Nucleus accumbens (tissue), 56 donors: ENCODE measurements around the gene PRSS27.
"Not testable (repeated sequence)": the region's sequence is repeated elsewhere in the genome, so short reads cannot be mapped to it uniquely, and the experiment has no call there.

Experiments
- DNase-seq, 56 donors: peaks; one replicate each; lab custom pipeline; 2025; lab: John Stamatoyannopoulos, UW

The PRSS27 gene

GRCh38 chr16:2734844-2735515, 15.0 kb upstream of the PRSS27 start:
- DNase-seq, result no peak

DNA sequence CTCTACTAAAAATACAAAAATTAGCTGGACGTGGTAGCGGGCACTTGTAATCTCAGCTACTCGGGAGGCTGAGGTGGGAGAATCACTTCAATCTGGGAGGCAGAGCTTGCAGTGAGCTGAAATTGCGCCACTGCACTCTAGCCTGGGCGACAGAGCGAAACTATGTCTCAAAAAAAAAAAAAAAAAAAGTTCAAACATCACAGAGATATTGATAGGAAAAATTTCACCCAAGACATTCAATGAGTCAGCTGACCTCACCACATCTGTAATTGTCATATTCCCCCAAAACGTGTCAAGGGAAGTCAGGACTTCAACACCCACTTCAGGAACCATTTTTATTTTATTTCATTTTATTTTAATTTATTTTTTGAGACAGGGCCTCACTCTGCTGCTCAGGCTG, 8.0 kb upstream of the PRSS27 start:
- no peak for DNase-seq

GRCh38 chr16:2726923-2727322, 6.9 kb upstream of the PRSS27 start:
- no peak for DNase-seq

DNA sequence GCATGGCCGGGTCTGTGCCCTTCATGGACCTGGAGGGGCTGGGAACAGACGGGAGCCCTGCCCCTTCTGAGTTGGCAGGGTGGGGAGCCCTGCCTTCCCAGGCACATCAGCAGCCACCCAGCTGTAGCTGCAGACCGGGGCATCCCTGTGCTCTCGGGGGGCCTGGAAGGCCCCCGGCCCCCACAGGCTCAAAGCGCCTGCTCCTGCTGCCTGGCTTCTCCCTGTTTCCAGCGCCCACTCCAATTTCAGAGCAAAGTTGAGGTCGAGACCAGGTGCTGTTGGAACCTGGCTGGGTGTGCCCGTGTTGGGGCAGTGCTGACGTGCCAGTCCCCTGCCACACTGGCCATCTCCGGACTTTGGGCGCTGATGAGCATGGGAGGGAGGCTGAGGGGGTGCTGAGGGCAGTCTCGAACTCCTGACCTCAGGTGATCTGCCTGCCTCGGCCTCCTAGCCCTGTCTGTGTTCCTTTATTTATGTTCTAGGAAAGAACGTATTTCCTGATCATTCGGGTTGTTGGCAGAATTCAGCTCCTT, 4.9 kb upstream of the PRSS27 start:
- no peak for DNase-seq

DNA sequence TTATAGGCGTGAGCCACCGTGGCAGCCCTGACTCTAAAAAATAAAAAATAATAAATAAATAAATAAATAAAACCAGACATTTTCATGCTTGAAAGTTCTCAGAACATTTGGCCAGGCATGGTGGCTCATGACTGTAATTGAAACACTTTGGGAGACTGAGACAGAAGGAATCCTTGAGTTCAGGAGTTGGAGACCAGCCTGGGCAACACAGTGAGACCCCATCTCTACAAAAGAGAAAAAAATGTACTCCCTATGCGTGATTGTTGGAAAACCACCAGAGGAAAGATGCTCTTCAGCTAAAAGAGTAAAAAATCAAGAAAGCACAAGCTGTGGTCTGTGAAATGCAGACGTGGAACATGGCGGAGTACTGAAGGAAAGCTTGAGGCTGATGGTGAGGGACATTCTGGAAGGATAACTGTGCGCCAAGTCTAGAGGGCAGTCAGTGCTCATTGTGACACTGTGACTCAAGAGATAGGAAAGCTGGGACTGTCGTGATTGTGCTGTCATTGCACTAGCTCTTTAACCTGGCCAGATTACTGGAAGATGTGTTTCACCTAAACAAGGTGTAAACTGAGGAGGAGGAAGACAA, 4.2 kb upstream of the PRSS27 start:
- no peak for DNase-seq

DNA sequence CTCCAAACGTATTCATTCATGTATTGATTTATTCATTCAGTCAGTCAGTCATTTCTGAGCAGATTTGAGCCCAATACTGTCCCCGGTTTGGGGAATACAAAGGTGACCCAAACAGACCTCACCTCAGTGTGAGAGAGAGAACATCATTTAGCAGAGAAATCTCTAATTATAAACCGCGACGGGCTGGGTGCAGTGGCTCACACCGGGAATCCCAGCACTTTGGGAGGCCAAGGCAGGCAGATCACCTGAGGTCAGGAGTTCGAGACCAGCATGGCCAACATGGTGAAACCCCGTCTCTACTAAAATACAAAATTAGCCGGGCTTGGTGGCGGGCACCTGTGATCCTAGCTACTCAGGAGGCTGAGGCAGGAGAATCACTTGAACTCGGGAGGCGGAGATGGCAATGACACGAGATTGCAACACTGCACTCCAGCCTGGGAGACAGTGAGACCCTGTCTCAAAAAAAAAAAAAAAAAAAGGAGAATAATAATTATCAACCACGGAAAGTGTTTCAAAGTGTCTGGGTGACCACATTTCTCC, 1.7 kb upstream of the PRSS27 start:
- not testable (repeated sequence) for DNase-seq

DNA sequence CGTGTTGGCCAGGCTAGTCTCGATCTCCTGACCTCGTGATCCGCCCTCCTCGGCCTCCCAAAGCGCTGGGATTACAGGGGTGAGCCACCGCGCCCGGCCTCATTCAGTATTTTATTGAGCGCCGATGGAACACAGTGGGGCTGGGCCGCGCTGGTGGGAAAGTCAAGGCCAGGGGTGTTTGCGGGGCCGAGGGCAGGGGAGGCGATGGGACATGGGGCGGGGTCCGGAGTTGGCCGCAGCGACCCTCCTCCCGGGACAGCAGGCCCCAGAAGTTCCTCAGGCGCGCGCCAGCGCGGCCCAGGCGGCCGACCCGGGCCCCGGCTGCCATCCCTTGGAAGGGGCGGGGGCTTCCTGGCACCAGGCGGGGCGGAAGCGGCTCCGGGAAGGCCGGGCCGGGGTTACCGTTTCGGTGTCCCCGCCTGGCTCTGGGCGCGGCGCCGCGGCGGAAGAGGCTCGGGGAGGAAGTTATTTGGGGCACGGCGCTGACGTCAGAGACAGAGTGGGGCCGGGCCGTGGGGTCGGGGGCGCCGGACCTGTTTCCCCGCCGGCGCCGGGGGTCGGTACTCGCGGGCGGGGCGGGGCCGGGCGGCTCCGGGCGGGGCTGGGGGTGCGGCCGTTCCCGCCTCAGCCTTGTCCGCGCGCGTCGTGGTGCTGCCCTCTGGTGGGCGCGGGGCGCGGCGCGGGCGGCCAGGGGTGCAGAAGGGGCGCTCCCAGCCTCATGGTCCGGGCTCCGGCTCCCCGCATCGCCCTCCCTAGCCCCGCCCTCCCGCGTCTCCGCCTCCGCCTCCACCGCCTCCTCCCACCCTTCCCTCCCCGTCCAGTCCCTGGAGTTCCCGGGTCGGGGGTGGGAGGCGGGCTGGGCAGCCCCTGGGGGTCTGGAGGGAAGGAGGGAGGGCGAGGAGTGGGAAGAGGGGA, 952 bp upstream of the PRSS27 start:
- peak in 48 of 56 donors; percentile 10 to 90 (median 53) for DNase-seq

DNA sequence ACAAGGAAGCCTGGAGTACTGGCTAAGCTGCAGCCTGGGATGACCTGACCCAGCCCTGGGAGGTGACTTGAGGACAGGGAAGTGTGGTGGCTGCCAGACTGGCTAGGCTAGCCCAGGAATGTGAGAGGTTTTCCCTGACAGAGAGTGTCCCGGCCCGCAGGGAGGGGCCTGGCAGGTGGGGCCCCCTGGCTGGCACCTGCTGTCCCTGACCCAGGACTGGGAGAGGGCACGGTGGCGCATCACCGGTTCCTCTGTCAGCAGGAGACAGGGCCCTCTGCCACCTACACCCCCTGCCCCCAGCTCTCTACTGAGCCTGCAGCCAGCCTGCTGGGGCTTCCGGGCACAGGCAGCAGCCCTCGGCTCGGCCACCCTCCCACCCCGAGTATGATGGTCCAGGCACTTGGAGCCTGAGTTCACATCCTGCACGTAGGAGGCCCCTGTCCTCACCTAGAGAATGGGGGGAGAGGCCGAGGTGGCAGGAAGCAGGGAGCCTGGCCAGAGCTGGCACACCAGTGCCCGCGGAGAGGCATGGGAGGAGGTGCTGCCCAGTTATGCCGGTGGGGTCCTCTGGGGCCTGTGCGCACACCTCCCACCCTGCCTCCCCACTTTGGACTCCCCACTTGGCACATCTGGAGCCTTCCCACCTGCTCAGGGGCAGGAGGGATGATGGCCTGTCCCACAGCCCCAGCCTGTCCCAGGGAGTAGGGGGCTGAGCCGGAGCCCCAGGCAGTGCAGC, 528 bp downstream of the PRSS27 start:
- no peak for DNase-seq

DNA sequence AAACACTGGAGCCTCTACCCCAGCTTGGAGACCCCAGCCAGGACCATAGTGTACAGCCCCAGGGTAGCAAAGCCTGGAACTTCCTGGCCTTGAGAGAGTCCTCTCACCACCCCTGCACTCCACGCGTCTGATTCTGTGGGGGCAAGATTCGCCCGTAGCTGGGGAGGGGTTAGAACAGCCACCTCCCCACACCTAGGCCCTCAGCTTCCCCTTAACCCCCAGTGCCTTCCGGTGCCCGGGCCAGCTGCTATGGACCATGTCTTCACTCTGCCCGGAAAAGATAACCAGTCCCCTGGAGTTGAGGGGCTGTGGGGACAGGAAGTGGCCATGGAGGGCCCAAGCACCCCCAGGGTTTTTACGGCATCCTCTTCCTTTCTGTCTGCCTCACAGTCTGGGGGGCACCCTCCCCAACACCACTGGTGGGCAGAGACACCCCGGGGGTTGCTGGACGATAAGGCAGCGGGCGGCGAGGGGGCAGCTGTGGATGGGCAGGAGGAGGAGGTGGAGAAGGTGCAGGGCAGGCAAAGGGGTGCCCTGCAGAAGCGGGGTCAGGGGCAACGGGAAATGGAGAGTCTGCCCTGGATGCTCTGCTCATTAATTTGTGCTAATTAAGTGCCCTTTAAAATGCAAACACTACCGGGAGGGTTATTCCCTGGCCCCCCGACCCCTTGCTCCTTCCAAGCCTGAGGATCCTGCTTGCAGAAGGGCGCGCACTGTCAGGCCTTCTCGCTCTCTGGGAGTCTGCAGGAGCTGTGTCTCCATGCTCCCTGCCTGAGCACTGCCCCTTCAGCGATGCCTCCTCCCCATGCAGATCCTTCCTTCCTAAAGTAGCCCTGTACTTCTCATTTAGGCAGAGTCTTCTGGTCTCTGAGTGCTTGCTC, 2.4 kb downstream of the PRSS27 start:
- DNase-seq, result no peak

DNA sequence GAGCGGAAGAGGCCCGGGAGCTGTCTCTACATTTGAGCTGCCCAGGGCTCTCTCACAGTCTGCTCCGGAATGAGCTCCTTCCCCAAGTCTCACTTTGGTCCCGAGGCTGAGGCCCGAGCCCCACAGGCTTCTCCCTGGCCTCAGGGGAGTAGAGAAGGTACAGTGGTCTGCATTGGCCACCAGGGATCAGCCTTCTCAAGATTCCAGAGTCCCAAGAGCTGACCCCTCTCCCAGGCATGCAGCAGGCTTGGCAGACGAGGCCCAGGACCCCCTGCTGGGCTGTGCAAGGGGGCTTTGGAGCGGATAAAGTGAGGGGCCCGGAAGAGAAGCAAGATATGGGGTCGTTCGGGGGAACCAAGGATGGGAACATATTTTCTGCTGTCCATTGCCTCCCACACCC, 3.1 kb downstream of the PRSS27 start:
- no peak for DNase-seq

DNA sequence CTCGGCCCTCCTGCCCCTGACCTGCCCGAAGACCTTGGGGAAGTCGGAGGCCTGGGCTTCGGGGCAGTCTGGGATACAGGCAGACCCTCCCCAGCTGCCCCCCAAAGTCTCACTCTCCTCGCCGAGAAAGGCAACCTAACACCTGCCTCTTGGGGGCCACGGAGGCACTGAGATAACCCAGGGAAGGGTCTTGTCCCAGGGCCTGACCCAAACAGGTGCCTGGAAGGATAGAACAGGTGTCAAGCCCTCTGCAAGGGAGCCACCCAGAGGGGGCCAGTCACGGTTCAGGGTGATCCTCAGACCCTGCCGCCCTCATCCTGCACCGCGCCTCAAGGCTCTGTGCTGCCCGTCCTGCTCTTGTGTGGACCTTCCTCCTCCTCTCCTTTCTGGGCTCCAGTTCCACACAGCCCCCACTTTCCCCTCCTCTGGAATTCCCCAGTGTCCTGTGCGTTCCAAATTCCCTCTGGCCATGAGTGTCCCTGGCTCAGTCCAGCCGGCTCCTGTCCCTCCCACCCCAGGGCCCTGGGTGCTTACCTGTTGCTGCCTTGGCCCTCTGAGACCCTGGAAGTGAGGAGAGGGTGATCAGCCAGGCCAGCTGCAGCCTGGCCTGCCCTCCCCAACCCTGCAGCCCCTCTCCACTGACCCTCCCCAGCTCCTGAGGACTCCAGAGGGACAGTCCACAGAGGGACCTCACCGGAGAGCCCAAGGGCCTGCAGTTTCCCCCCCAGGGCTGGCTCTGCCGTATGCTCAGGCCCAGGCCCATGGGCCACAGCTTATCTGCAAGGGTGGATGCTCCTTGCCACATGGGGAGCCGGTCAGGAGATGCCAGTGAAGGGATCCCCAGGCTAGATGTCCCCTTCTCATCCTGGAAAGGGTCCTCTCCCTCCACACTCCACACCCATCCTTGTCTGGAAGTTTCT, 3.8 kb downstream of the PRSS27 start:
- no peak for DNase-seq

DNA sequence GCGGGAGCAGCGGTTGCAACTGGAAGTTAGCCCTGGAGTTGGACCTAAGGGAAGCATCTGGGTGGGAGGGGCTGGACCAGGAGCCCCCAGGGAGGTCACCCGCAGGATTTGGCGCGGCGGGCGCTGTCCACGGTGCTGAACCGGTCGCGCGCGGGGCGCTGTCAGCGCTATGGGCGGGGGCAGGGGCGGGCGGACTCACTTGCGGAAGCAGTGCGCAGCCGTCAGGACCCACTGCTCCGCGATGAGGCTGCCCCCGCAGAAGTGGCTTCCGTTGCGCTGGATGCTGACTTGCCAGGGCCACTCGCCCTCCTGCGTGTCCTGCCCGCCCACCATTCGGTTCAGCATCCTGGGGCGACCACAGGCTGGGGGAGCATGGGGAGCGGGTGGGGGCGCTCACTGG, 4.5 kb downstream of the PRSS27 start:
- DNase-seq, result peak in 37 of 56 donors; percentile 4 to 72 (median 30)

GRCh38 chr16:2715064-2715463, 5.0 kb downstream of the PRSS27 start:
- no peak for DNase-seq

DNA sequence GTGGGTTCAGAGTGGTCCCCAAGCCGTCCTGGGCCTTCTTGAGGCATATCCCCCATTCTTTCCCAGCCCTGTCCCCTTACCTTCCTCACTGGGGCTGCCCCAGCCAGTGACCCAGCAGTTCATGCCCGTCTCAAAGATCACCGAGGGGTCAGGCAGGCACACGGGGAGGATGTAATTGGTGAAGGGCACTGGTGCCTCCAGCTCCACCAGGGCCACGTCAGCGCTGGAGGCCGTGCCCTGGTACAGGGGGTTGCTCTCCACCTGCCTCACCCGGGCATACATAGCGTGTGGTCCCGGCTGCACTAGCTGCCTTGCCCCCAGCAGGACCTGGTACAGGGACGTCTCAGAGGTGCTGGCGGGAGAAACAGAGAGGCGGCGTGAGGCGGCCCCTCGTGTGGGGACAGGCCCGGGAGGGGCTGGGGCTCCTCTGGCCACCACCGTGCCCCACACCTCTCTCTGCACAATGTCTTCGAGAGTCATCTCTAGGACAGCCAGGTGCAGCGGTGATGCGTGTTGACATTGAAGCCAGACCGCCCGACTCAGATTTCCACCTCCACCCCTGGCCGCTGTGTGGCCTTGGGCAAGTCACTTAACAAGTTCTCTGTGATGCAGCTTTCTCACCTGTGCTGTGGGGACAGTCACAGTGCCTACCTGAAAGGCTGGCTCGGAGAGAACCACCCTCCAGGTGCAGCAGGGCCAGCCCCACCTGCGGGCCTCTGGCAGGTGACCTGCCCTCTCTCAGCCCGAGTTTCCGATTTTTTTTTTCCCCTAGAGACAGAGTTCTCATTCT, 5.8 kb downstream of the PRSS27 start:
- no peak for DNase-seq

DNA sequence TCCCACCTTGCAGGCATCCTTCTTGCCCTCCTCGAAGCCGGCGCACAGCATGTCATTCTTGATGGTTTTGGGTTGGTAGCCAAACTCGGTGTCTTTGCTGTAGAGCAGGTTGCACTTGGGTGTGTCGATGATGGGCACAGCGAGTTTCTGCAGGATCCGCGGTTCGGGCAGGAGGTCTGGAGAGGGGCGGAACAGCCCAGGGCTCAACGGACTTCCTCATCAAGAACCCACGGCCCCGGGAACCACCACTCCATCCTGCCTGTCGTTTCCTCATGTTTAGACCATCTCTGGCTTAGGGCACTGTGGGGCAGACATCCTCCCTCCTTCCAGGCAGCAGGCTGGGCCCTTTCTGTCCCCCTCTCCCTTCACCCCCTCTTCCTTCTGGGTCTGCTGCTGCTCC, 6.5 kb downstream of the PRSS27 start:
- DNase-seq, result no peak

GRCh38 chr16:2712546-2712945, 7.5 kb downstream of the PRSS27 start:
- DNase-seq, result no peak

GRCh38 chr16:2712063-2712441, 8.0 kb downstream of the PRSS27 start:
- no peak for DNase-seq
